Measurements from ENCODE around the gene CPNE4.

Gene CPNE4

DNA sequence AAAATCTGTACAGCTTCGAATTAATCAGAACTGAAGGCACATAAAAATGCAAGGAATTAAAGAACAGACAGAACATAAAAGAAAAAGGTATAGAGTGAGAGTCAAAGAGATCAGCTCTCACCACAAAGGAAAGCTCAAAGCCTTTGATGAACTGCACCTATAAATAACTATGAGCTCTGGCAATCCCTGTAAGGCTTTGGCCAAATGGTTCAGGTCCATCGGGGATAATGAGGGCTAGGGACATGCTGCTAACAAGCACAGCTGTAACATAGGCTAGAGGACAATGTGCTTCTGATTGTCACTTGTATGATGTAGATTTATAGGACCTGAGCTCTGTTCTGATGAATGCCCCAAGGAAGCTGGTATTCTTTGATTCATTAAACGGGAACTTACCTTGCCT, 418.1 kb downstream of the CPNE4 start:
- Mint-ChIP-seq H3K36me3 (ENCODE audit: low read depth) (no peaks in the 10 kb centered on the region), H3K9me3 (no peaks in the 10 kb centered on the region), H3K4me3 (no peak overlapping the region), H3K27ac (no peak overlapping the region), H3K4me1 (no peaks in the 10 kb centered on the region), H3K27me3 (peaks cover 5% of the 10 kb centered on the region)
- no peak for DNase-seq
- no peak for ATAC-seq

- Mint-ChIP-seq H3K4me1 (no peaks in the 10 kb centered on the region), H3K27ac (no peak overlapping the region), H3K36me3 (ENCODE audit: low read depth) (no peaks in the 10 kb centered on the region), H3K4me3 (no peak overlapping the region), H3K9me3 (no peaks in the 10 kb centered on the region), H3K27me3 (peaks cover 10% of the 10 kb centered on the region)
- ATAC-seq (no peak), DNase-seq (no peak)
Observed at GRCh38 chr3:131612745-131613144, 422.1 kb downstream of the CPNE4 start.

DNA sequence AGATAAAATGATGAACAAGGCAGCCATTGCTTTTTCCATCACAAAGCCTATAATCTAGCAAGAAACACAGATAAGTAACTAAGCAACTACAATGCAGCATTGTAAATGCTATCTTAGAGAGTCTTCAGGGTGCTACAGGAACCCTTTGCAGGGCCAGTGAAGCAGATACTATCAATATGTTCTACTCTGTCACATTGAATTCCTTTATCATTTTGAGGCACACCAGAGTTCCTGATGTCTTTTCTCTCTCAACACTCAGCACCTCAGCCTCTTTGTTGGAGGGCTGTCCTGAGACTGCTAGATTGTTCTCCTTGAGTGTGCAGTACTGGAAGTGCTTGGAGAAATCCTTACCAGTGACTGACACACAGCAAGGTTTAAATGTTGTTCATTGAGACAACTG, 424.6 kb downstream of the CPNE4 start:
- H3K27ac Mint-ChIP-seq: no peak overlapping the region
- ATAC-seq: no peak
- no peak for DNase-seq
- H3K9me3 Mint-ChIP-seq: no peaks in the 10 kb centered on the region
- H3K4me1 Mint-ChIP-seq: no peaks in the 10 kb centered on the region
- peaks cover 15% of the 10 kb centered on the region for H3K27me3 Mint-ChIP-seq
- H3K4me3 Mint-ChIP-seq: no peak overlapping the region
- no peaks in the 10 kb centered on the region for H3K36me3 Mint-ChIP-seq (ENCODE audit: low read depth)

DNA sequence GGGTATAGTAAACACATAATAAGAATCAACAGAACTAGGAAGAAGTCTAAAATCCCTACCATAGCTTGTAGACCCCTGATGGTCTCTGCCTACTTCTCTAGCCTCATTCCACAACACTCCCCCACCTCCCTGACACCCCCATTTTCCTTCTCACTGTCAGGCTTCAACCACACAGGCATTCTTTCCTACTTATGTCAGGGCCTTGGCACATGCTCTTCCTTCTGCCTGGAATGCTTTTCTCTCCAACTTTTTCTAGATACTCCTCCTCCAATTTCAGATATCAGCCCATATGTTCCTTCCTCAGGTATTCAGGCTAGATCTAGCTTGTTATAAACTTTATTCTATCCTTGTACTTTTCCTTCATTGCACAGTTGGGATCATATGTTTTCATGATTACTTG, 426.1 kb downstream of the CPNE4 start:
- H3K27me3 Mint-ChIP-seq: peaks cover 13% of the 10 kb centered on the region
- H3K4me3 Mint-ChIP-seq: no peak overlapping the region
- no peaks in the 10 kb centered on the region for H3K4me1 Mint-ChIP-seq
- no peaks in the 10 kb centered on the region for H3K9me3 Mint-ChIP-seq
- no peak overlapping the region for H3K27ac Mint-ChIP-seq
- DNase-seq (no peak), ATAC-seq (no peak)
- no peaks in the 10 kb centered on the region for H3K36me3 Mint-ChIP-seq (ENCODE audit: low read depth)

DNA sequence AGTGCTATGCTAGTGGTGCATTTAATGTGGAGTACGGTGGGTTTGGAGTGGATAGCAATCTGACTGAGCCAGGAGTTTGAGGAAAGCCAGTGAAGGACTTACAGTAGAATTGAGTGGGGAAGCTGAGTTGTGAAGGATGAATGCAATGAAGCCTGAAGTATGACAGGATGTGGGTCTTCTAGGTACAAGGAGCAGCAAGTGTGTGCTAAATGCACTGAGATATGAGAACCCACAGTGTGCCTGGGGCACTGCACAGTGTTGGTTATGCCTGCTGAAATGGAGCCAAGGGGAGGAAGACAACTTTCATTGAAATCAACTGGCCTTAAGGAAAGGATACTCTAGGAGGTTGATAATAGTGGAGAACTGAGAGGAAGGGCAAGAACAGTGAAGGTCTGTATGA, 426.5 kb downstream of the CPNE4 start:
- DNase-seq (no peak), ATAC-seq (no peak)
- H3K4me1 Mint-ChIP-seq: no peaks in the 10 kb centered on the region
- H3K27ac Mint-ChIP-seq: no peak overlapping the region
- H3K4me3 Mint-ChIP-seq: no peak overlapping the region
- no peaks in the 10 kb centered on the region for H3K36me3 Mint-ChIP-seq (ENCODE audit: low read depth)
- no peaks in the 10 kb centered on the region for H3K9me3 Mint-ChIP-seq
- H3K27me3 Mint-ChIP-seq: peaks cover 13% of the 10 kb centered on the region

GRCh38 chr3:131605916-131606315, 428.9 kb downstream of the CPNE4 start:
- H3K27ac Mint-ChIP-seq: no peak overlapping the region
- peaks cover 7% of the 10 kb centered on the region for H3K27me3 Mint-ChIP-seq
- DNase-seq: no peak
- no peaks in the 10 kb centered on the region for H3K4me1 Mint-ChIP-seq
- ATAC-seq: no peak
- H3K36me3 Mint-ChIP-seq (ENCODE audit: low read depth): no peaks in the 10 kb centered on the region
- no peak overlapping the region for H3K4me3 Mint-ChIP-seq
- H3K9me3 Mint-ChIP-seq: no peaks in the 10 kb centered on the region

DNA sequence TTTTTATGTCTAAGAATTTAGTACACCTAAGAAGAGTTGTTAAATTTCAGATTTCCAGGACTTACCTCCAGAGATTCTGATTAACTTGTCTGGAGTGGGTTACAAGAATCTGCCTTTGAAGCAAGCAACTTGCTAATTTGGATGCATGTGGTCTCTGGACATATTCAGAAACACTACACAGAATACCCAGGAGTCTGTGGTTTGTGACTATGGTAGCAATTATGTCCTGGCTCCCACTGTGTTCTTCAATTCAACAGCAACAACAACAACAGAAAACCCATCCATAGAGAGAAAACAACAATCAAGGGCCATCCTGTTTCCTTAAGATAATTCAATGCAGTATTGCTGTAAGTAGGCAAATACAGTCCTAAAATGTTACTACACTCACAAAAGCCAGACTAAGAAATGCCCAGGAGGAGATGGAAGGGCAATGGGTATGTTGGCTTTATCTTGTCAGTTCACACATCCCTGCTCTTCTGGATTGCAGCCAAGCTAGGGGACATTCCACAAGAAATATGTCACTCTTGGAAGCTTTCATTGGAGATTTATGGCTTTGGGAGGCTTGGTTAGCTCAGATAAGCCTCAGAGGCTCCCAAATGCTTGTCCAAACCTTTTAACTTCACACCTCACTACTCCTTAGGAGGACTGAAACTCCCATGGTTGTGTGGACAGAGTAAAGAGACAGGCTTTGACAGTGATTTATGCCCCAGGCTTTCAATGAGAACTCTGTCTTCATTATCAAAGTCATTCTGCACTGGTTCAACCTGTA, 432.6 kb downstream of the CPNE4 start:
- Mint-ChIP-seq H3K9me3 (no peaks in the 10 kb centered on the region), H3K4me1 (no peaks in the 10 kb centered on the region), H3K27me3 (peaks cover 7% of the 10 kb centered on the region), H3K4me3 (no peak overlapping the region), H3K36me3 (ENCODE audit: low read depth) (no peaks in the 10 kb centered on the region), H3K27ac (no peak overlapping the region)
- ATAC-seq (no peak), DNase-seq (no peak)

DNA sequence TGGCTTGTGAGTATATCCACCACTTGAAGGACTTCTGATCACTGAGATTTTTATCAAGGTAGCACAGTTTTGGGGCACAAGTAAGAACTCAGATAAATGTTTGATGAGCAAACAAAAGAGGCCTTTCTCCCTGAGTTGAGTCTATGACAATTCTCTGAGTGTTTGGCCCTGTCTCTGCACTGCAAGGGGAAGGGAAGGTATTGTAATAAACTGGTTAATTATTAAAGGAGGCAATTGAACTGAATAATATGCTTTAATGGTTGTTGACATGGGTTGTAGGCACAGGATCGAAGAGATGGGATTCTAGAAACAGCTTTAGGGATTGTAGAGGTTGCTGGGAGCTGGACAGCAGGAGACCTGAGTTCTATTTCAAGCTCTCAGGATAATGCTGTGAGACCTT, 437.0 kb downstream of the CPNE4 start:
- Mint-ChIP-seq H3K36me3 (ENCODE audit: low read depth) (no peaks in the 10 kb centered on the region), H3K27ac (no peak overlapping the region), H3K4me3 (no peak overlapping the region), H3K27me3 (peaks cover 4% of the 10 kb centered on the region), H3K4me1 (no peaks in the 10 kb centered on the region), H3K9me3 (no peaks in the 10 kb centered on the region)
- ATAC-seq (no peak), DNase-seq (no peak)

DNA sequence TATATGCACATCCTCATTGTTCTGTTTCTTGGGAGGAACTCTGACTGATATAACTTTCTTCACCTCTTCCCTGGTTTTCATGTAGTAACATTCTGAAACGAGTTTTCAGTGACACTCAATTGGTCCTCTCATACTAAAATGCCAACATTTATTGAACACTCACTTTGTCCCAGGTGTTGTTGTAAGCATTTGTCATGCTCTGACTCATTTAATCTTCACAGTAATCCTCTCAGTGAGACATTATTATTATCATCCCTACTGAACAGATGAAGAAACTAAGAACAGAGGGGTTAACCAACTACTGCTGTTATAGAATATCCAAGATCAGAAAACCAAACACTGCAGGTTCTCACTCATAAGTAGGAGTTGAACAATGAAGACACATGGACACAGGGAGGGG, 437.9 kb downstream of the CPNE4 start:
- no peak for DNase-seq
- Mint-ChIP-seq H3K4me1 (no peaks in the 10 kb centered on the region), H3K27ac (no peak overlapping the region), H3K4me3 (no peak overlapping the region), H3K36me3 (ENCODE audit: low read depth) (no peaks in the 10 kb centered on the region), H3K9me3 (no peaks in the 10 kb centered on the region), H3K27me3 (peaks cover 4% of the 10 kb centered on the region)
- ATAC-seq: no peak

DNA sequence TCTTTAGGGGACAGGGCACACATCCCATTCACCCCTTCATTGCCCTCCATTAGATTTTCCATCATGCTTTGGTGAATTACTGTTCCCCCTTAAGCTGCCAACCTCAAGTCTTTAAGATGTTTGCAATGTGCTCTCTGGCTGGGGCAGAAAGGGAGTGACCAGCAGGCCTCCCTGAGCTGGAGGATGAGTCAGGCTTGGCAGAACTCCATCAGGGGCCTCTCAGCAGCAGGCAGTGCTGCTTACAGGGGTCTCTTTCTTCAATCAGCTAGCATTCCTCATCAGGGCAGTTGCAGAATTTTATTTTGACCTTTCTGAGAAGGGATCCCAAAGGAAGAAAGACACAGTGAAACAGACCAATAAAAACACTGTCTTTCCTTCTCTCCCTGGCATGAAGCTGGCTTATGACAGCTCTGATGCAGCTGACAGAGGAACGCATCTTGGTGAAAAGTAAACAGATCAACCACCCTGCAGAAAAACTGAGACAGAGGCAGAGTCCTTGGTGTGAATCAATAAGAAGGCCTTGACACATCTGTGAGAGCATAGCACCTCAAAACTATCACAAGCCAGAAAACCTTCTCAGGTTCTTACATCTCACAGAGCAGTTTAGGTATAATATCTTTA, 443.3 kb downstream of the CPNE4 start:
- H3K27ac Mint-ChIP-seq: no peak overlapping the region
- H3K4me1 Mint-ChIP-seq: no peaks in the 10 kb centered on the region
- ATAC-seq: no peak
- peaks cover 5% of the 10 kb centered on the region for H3K27me3 Mint-ChIP-seq
- no peak overlapping the region for H3K4me3 Mint-ChIP-seq
- no peak for DNase-seq
- no peaks in the 10 kb centered on the region for H3K9me3 Mint-ChIP-seq
- H3K36me3 Mint-ChIP-seq (ENCODE audit: low read depth): no peaks in the 10 kb centered on the region

DNA sequence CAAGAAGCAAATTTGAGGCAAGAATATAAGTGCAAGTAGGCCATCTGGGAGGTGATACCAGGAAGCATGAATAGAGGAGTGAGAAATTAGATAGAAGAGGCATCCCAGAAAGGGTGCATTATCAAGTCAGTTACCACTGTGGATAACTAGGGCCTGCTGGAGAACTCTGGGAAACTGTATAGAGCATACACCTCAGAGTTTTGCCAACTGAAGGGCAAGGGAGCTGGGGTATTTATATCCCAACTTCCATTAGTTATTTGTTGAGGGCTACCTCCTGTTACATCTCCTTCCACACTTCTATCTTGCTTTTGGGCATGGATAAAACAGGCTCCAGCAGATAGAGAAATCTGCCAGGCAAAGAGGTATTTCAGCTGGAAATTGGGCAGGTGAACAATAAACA, 448.5 kb downstream of the CPNE4 start:
- DNase-seq: no peak
- no peaks in the 10 kb centered on the region for H3K9me3 Mint-ChIP-seq
- H3K27ac Mint-ChIP-seq: no peak overlapping the region
- H3K27me3 Mint-ChIP-seq: peaks cover 7% of the 10 kb centered on the region
- H3K4me3 Mint-ChIP-seq: no peak overlapping the region
- no peak for ATAC-seq
- H3K4me1 Mint-ChIP-seq: no peaks in the 10 kb centered on the region
- H3K36me3 Mint-ChIP-seq (ENCODE audit: low read depth): no peaks in the 10 kb centered on the region

- no peaks in the 10 kb centered on the region for H3K4me1 Mint-ChIP-seq
- no peak for ATAC-seq
- no peak overlapping the region for H3K27ac Mint-ChIP-seq
- H3K9me3 Mint-ChIP-seq: no peaks in the 10 kb centered on the region
- peaks cover 2% of the 10 kb centered on the region for H3K27me3 Mint-ChIP-seq
- H3K36me3 Mint-ChIP-seq (ENCODE audit: low read depth): no peaks in the 10 kb centered on the region
- DNase-seq: no peak
- H3K4me3 Mint-ChIP-seq: no peak overlapping the region
Observed at GRCh38 chr3:131582438-131582837, 452.4 kb downstream of the CPNE4 start.

GRCh38 chr3:131568460-131568859, 466.4 kb downstream of the CPNE4 start:
- no peak overlapping the region for H3K27ac Mint-ChIP-seq
- no peaks in the 10 kb centered on the region for H3K4me1 Mint-ChIP-seq
- no peak for ATAC-seq

GRCh38 chr3:131564812-131565211, 470.0 kb downstream of the CPNE4 start:
- no peaks in the 10 kb centered on the region for H3K4me1 Mint-ChIP-seq
- ATAC-seq (no peak), DNase-seq (no peak)
- no peak overlapping the region for H3K27ac Mint-ChIP-seq
- H3K4me3 Mint-ChIP-seq: no peak overlapping the region
- H3K27me3 Mint-ChIP-seq: peaks cover 32% of the 10 kb centered on the region
- no peaks in the 10 kb centered on the region for H3K9me3 Mint-ChIP-seq
- no peaks in the 10 kb centered on the region for H3K36me3 Mint-ChIP-seq (ENCODE audit: low read depth)

More at GRCh38 chr3:131568460-131568859, 466.4 kb downstream of the CPNE4 start:
- DNase-seq: no peak
- no peaks in the 10 kb centered on the region for H3K36me3 Mint-ChIP-seq (ENCODE audit: low read depth)
- H3K9me3 Mint-ChIP-seq: no peaks in the 10 kb centered on the region
- no peak overlapping the region for H3K4me3 Mint-ChIP-seq
- peaks cover 23% of the 10 kb centered on the region for H3K27me3 Mint-ChIP-seq

- Mint-ChIP-seq H3K27ac (no peak overlapping the region), H3K4me3 (no peak overlapping the region), H3K36me3 (ENCODE audit: low read depth) (no peaks in the 10 kb centered on the region), H3K9me3 (no peaks in the 10 kb centered on the region), H3K4me1 (no peaks in the 10 kb centered on the region), H3K27me3 (peaks cover 28% of the 10 kb centered on the region)
- no peak for DNase-seq
- no peak for ATAC-seq
Observed at GRCh38 chr3:131561511-131561910, 473.3 kb downstream of the CPNE4 start.
